ENCODE results near the gene HELZ. TPM values are rescaled to one million over a fixed set of nuclear protein-coding genes. Genes with fewer than 3 reads are reported as not detected.
"Not testable (repeated sequence)": the region's sequence is repeated elsewhere in the genome, so short reads cannot be mapped to it uniquely, and the experiment has no call there.

HELZ gene
- total and polyA plus RNA-seq, 4 donors: 2.8 to 75.7 (median 25.5) TPM

DNA sequence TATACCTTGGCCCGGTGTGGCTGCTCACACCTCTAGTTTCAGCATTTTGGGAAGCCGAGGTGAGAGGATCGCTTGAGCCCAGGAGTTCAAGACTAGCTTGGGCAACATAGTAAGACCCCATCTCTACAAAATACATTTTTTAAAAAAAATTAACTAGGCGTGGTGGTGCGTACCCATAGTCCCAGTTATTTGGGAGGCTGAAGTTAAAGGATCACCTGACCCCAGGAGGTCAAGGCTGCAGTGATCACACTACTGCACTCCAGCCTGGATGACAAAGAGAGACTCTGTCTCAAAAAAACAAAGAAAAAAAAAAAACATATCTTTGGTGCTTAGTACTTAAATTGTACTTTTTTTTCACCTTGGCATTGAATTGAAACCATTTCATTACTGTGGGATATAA lies 101.7 kb downstream of the HELZ start:
- DNase-seq (no peak), ATAC-seq (ENCODE audit: low FRiP score) (no peak)
- WGBS, 2 donors: 97 to 98% methylated on average over 5 of the region's 5 CpGs
- intact Hi-C loops (cut with DNase I): no loop called here
- H3K36me3 ChIP-seq (ENCODE audit: control insufficient read depth in 1 of 2, insufficient read depth in 2 of 2, low read length in 1 of 2): peaks cover 6 to 7% of the 10 kb centered on the region in 2 donors
- no peak overlapping the region for H3K4me3 ChIP-seq (ENCODE audit: low read length in 2 of 2)
- no peak overlapping the region for H3K27ac ChIP-seq (ENCODE audit: low read depth in 1 of 2, low read length in 2 of 2)
- no peaks in the 10 kb centered on the region for H3K9me3 ChIP-seq (ENCODE audit: control insufficient read depth, low read length)
- H3K4me1 ChIP-seq (ENCODE audit: control insufficient read depth in 1 of 2, insufficient read depth in 2 of 2, low read length in 2 of 2): no peaks in the 10 kb centered on the region
- H3K27me3 ChIP-seq (ENCODE audit: control insufficient read depth in 1 of 2, insufficient read depth in 2 of 2, low read length in 1 of 2): no peaks in the 10 kb centered on the region

DNA sequence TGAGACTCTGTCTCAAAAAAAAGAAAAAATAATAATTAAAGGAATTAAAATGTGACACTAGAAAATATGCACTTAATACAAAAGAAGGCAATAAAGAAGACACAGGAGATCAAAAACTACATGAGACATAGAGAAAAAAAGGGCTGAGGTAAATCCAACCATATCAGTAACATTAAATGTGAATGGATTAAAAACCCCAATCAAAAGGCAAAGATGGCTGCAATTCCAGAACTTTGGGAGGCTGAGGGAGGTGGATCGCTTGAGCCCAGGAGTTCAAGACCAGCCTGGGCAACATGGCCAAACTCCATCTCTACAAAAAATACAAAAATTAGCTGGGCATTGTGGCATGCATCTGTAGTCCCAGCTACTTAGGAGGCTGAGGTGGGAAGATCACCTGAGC lies 103.0 kb downstream of the HELZ start:
- H3K27me3 ChIP-seq (ENCODE audit: control insufficient read depth in 1 of 2, insufficient read depth in 2 of 2, low read length in 1 of 2); H3K4me3 ChIP-seq (ENCODE audit: low read length in 2 of 2); H3K36me3 ChIP-seq (ENCODE audit: control insufficient read depth in 1 of 2, insufficient read depth in 2 of 2, low read length in 1 of 2); DNase-seq; H3K27ac ChIP-seq (ENCODE audit: low read depth in 1 of 2, low read length in 2 of 2); ATAC-seq (ENCODE audit: low FRiP score); H3K9me3 ChIP-seq (ENCODE audit: control insufficient read depth, low read length); intact Hi-C loops (cut with DNase I); H3K4me1 ChIP-seq (ENCODE audit: control insufficient read depth in 1 of 2, insufficient read depth in 2 of 2, low read length in 2 of 2): not testable (repeated sequence)
- whole genome bisulfite sequencing, 2 donors: 96 to 100% methylated on average over 1 of the region's 1 CpG

DNA sequence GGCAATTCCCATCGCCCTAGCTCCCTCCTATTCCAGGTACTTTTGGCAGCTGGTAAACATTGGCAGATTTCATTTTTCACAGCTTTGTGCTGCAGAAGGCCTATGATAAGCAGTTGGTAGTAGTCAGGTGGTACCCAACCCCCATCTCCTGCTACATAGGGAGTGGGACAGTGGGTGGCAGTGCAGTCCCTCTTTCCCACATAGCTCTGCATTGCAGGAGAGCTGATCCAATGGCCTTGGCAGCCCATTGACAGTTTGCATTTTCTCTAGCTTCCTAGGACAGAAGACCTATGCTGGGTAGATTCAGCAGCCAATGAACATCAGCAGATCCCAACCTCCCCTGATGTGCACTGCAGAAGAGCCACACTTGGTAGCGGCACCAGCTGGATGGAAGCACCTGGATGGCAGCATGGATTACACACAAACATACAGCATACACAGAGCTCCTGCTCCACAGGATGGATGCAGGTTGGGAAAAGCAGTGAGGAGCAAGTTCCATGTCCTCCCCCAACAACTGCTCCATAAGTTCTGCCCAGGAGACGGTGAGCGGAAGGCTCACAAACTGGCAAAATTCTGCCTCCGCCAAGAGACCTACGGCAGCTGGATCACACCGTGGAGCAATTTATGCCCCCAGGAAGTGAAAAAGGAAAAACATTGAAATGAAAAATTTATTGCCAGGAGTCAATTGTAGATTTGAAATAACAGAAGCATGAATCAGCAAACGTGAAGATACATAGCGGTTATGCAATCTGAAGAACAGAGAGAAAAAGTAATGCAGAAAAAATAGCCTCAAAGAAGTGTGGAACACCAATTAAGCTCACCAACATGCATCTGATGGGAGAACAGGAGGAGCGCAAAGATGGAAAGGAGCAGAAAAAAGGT lies 105.0 kb downstream of the HELZ start:
- DNase-seq: no peak
- H3K36me3 ChIP-seq (ENCODE audit: control insufficient read depth in 1 of 2, insufficient read depth in 2 of 2, low read length in 1 of 2): peaks cover 1 to 6% of the 10 kb centered on the region in 2 donors
- WGBS, 2 donors: 85% methylated on average over 10 of the region's 10 CpGs

DNA sequence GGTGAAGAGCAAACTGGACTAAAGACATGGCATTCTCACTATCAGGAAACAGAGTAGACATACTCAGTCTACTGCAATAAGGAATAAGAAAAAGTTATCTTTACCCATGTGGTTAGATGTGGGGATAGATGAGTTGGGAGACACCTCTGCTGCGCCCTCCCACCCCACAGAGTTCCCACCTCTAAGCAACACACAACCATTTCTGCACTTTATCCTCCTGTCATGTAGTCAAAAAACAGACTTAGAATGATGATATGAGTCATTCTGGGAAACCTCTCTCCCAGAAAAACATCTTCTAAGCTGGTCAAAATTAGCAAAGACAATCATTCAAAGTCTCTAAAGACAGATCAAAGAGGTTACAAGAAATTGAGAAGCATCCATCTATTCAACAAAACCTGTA lies 105.7 kb downstream of the HELZ start:
- peaks cover 0 to 6% of the 10 kb centered on the region in 2 donors for H3K36me3 ChIP-seq (ENCODE audit: control insufficient read depth in 1 of 2, insufficient read depth in 2 of 2, low read length in 1 of 2)
- H3K4me3 ChIP-seq (ENCODE audit: low read length in 2 of 2): no peak overlapping the region
- H3K4me1 ChIP-seq (ENCODE audit: control insufficient read depth in 1 of 2, insufficient read depth in 2 of 2, low read length in 2 of 2): no peaks in the 10 kb centered on the region
- H3K27ac ChIP-seq (ENCODE audit: low read depth in 1 of 2, low read length in 2 of 2): no peak overlapping the region
- H3K9me3 ChIP-seq (ENCODE audit: control insufficient read depth, low read length): no peaks in the 10 kb centered on the region
- ATAC-seq (ENCODE audit: low FRiP score): no peak
- H3K27me3 ChIP-seq (ENCODE audit: control insufficient read depth in 1 of 2, insufficient read depth in 2 of 2, low read length in 1 of 2): no peaks in the 10 kb centered on the region
- WGBS, 2 donors: 98 to 100% methylated on average over 1 of the region's 1 CpG
- no peak for DNase-seq
- intact Hi-C loops (cut with DNase I): no loop called here

More for the DNA sequence above, 105.0 kb downstream of the HELZ start:
- Histone ChIP-seq H3K27me3 (ENCODE audit: control insufficient read depth in 1 of 2, insufficient read depth in 2 of 2, low read length in 1 of 2) (no peaks in the 10 kb centered on the region), H3K9me3 (ENCODE audit: control insufficient read depth, low read length) (no peaks in the 10 kb centered on the region), H3K4me1 (ENCODE audit: control insufficient read depth in 1 of 2, insufficient read depth in 2 of 2, low read length in 2 of 2) (no peaks in the 10 kb centered on the region), H3K4me3 (ENCODE audit: low read length in 2 of 2) (no peak overlapping the region), H3K27ac (ENCODE audit: low read depth in 1 of 2, low read length in 2 of 2) (no peak overlapping the region)
- no peak for ATAC-seq (ENCODE audit: low FRiP score)
- intact Hi-C loops (cut with DNase I): no loop called here

DNA sequence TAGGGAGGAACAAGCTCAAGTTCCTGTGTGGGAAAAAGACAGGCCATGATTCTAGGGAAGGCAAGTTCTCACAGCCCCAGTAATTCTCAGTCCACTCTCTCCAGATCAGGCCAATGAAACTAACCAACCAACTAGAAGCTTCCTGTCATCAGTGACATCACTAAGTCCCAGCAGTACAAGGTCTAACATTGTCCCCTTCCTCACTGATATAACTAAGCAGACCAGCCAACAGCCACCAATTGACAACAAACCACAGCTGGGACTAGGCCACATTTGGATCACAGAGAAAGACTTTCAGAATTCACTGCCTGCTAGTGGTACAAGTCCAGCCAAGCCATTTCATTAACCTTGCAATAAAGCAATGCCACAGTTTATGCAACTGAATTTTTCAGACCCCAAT lies 106.6 kb downstream of the HELZ start:
- no peak for DNase-seq
- H3K36me3 ChIP-seq (ENCODE audit: control insufficient read depth in 1 of 2, insufficient read depth in 2 of 2, low read length in 1 of 2): peaks cover 0 to 6% of the 10 kb centered on the region in 2 donors
- no peak for ATAC-seq (ENCODE audit: low FRiP score)

DNA sequence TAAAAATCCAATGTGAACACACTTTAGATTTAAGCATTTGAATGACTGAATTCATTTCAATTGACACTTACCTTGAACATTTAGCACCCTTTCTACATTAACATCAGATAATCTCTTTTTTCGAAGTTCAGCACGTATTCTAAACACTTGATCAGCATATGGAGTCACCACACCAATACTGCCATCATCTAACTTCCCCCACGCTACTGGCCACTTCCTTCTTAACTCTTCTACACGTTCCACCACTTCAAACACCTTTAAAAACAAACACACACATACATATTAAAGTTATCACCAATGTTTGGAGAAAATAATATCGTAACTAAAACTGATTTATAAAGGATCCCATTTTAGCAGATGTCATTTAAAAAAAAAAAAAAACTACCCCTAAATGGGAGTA lies 107.1 kb downstream of the HELZ start:
- WGBS, 2 donors: 89 to 91% methylated on average over 5 of the region's 5 CpGs
- Histone ChIP-seq H3K9me3 (ENCODE audit: control insufficient read depth, low read length) (no peaks in the 10 kb centered on the region), H3K27me3 (ENCODE audit: control insufficient read depth in 1 of 2, insufficient read depth in 2 of 2, low read length in 1 of 2) (no peaks in the 10 kb centered on the region), H3K27ac (ENCODE audit: low read depth in 1 of 2, low read length in 2 of 2) (no peak overlapping the region), H3K36me3 (ENCODE audit: control insufficient read depth in 1 of 2, insufficient read depth in 2 of 2, low read length in 1 of 2) (peaks cover 0 to 3% of the 10 kb centered on the region in 2 donors), H3K4me1 (ENCODE audit: control insufficient read depth in 1 of 2, insufficient read depth in 2 of 2, low read length in 2 of 2) (no peaks in the 10 kb centered on the region), H3K4me3 (ENCODE audit: low read length in 2 of 2) (no peak overlapping the region)
- no peak for DNase-seq
- no peak for ATAC-seq (ENCODE audit: low FRiP score)
- intact Hi-C loops (cut with DNase I): no loop called here

More for the DNA sequence above, 106.6 kb downstream of the HELZ start:
- H3K27me3 ChIP-seq (ENCODE audit: control insufficient read depth in 1 of 2, insufficient read depth in 2 of 2, low read length in 1 of 2): no peaks in the 10 kb centered on the region
- intact Hi-C loops (cut with DNase I): no loop called here
- no peak overlapping the region for H3K4me3 ChIP-seq (ENCODE audit: low read length in 2 of 2)
- no peaks in the 10 kb centered on the region for H3K4me1 ChIP-seq (ENCODE audit: control insufficient read depth in 1 of 2, insufficient read depth in 2 of 2, low read length in 2 of 2)
- no peak overlapping the region for H3K27ac ChIP-seq (ENCODE audit: low read depth in 1 of 2, low read length in 2 of 2)
- no peaks in the 10 kb centered on the region for H3K9me3 ChIP-seq (ENCODE audit: control insufficient read depth, low read length)

DNA sequence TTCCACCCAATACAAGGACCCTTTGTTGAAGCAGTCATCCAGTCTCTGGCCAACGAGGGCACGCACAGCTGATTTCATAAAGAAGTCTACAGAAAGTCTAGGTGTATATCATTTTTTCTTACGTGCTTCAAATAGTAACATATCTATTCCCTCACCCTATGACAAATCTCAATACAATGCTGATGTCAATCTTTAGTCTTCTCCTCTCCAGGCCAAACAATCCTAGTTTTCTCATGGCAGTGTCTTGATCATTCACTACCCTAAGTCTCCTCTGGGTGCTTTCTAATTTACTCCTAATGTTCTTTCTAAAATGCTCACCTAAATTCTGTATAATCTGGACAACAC lies 108.0 kb downstream of the HELZ start:
- H3K27me3 ChIP-seq (ENCODE audit: control insufficient read depth in 1 of 2, insufficient read depth in 2 of 2, low read length in 1 of 2): no peaks in the 10 kb centered on the region
- no peaks in the 10 kb centered on the region for H3K4me1 ChIP-seq (ENCODE audit: control insufficient read depth in 1 of 2, insufficient read depth in 2 of 2, low read length in 2 of 2)
- intact Hi-C loops (cut with DNase I): no loop called here
- H3K4me3 ChIP-seq (ENCODE audit: low read length in 2 of 2): no peak overlapping the region
- H3K27ac ChIP-seq (ENCODE audit: low read depth in 1 of 2, low read length in 2 of 2): no peak overlapping the region
- no peak for ATAC-seq (ENCODE audit: low FRiP score)
- H3K9me3 ChIP-seq (ENCODE audit: control insufficient read depth, low read length): no peaks in the 10 kb centered on the region
- 97 to 98% methylated on average over 3 of the region's 3 CpGs for WGBS, 2 donors
- no peak for DNase-seq
- H3K36me3 ChIP-seq (ENCODE audit: control insufficient read depth in 1 of 2, insufficient read depth in 2 of 2, low read length in 1 of 2): peaks cover 0 to 2% of the 10 kb centered on the region in 2 donors

DNA sequence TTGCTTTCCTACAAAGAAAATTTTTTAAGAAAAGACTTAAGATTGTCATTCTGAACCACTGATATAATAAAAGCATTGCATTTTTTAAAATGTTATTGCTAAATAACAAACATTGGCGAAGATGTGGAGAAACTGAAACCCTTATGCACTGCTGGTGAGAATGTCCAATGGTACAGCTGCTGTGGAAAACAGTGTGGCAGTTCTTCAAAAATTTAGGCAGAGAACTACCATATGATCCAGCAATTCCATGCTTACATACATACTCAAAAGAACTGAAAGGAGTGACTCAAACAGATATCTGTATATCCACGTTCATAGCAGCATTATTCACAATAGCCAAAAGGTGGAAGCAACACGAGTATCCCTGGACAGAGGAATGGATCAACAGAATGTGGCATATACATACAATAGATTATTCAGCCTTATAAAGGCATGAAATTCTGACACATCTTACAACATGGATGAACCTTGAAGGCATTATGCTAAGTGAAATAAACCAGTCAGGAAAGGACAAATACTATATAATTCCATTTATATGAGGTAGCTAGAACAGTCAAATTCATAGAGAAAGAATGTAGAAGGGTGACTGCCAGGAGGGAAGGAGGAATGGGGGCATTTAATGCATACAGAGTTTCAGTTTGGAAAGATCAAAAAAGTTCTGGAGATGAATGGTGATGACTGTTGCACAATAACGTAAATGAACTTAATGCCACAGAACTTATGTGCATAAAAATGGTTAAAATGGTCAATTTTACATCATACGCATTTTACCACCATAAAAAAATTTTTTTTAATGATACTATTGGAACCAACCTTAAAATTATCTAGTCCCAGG lies 108.6 kb downstream of the HELZ start:
- Histone ChIP-seq H3K27ac (ENCODE audit: low read depth in 1 of 2, low read length in 2 of 2) (no peak overlapping the region), H3K4me3 (ENCODE audit: low read length in 2 of 2) (no peak overlapping the region), H3K4me1 (ENCODE audit: control insufficient read depth in 1 of 2, insufficient read depth in 2 of 2, low read length in 2 of 2) (no peaks in the 10 kb centered on the region), H3K27me3 (ENCODE audit: control insufficient read depth in 1 of 2, insufficient read depth in 2 of 2, low read length in 1 of 2) (no peaks in the 10 kb centered on the region), H3K9me3 (ENCODE audit: control insufficient read depth, low read length) (no peaks in the 10 kb centered on the region), H3K36me3 (ENCODE audit: control insufficient read depth in 1 of 2, insufficient read depth in 2 of 2, low read length in 1 of 2) (peaks cover 0 to 2% of the 10 kb centered on the region in 2 donors)
- 86 to 89% methylated on average over 5 of the region's 5 CpGs for WGBS, 2 donors
- intact Hi-C loops (cut with DNase I): no loop called here
- ATAC-seq (ENCODE audit: low FRiP score): no peak
- DNase-seq: no peak

DNA sequence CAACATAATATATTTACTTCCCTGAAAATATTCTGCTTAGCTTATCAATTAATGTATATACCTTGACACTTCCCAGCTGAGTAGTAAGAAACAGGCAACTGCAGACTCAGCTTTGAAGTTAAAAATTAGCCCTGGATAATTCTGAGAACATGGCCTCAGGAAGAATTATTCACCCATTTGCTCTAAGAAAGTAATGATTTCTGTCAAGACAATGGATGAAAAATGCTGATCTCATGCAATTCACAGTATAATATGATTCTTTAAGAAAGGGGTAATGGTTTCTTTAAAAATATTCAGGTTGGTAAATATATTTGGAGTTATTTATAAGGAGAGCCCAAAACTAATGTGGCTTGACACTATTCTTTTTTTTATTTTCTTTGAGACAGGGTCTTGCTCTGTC lies 111.8 kb downstream of the HELZ start:
- Histone ChIP-seq H3K36me3 (ENCODE audit: control insufficient read depth in 1 of 2, insufficient read depth in 2 of 2, low read length in 1 of 2) (peaks cover 0 to 4% of the 10 kb centered on the region in 2 donors), H3K4me3 (ENCODE audit: low read length in 2 of 2) (no peak overlapping the region), H3K9me3 (ENCODE audit: control insufficient read depth, low read length) (no peaks in the 10 kb centered on the region), H3K4me1 (ENCODE audit: control insufficient read depth in 1 of 2, insufficient read depth in 2 of 2, low read length in 2 of 2) (no peaks in the 10 kb centered on the region), H3K27ac (ENCODE audit: low read depth in 1 of 2, low read length in 2 of 2) (no peak overlapping the region), H3K27me3 (ENCODE audit: control insufficient read depth in 1 of 2, insufficient read depth in 2 of 2, low read length in 1 of 2) (no peaks in the 10 kb centered on the region)
- no peak for DNase-seq
- intact Hi-C loops (cut with DNase I): no loop called here
- no peak for ATAC-seq (ENCODE audit: low FRiP score)

Measured in aorta (tissue), 5 donors.